Psoas muscle (tissue), 8 donors: Measurements from ENCODE around the gene TRMT10C. TPM values are rescaled to one million over a fixed set of nuclear protein-coding genes. Genes with fewer than 3 reads are reported as not detected.

Experiments used
- ATAC-seq, 4 donors: fragments of 200-7000 bp; cut with Tn5 transposase; one replicate each; pipeline ENCODE4 v1.9.1; 2020; ENCODE audit warnings: moderate library complexity in 3 of 4, mild to moderate bottlenecking in 2 of 4
- DNase-seq, 2 donors: peaks; one replicate each; pipeline ENCODE4 v3.0.0-alpha.2; 2020
- H3K27ac ChIP-seq: fragments of 200-600 bp; one replicate; pipeline ENCODE4 v1.8.0; 2022
- H3K27me3 ChIP-seq, 3 donors: fragments of 200-600 bp in 1 of 3; one replicate each; pipeline versions ENCODE4 v1.6.1 to v1.8.0; 2013 to 2022; ENCODE audit warnings: low read length in 2 of 3, mild to moderate bottlenecking in 2 of 3, moderate library complexity in 1 of 3; ENCODE audit not compliant: insufficient read depth in 3 of 3
- H3K36me3 ChIP-seq, 2 donors: fragments of 200-600 bp in 1 of 2; one replicate each; pipeline versions ENCODE4 v1.6.1 to v1.8.0; 2013 to 2022; ENCODE audit warnings: low read depth in 1 of 2, mild to moderate bottlenecking in 1 of 2, moderate library complexity in 1 of 2; ENCODE audit not compliant: insufficient read depth in 1 of 2
- H3K4me1 ChIP-seq: fragments of 200-600 bp; one replicate; pipeline ENCODE4 v1.8.0; 2022
- H3K4me3 ChIP-seq: fragments of 200-600 bp; one replicate; pipeline ENCODE4 v1.8.0; 2022; ENCODE audit warnings: mild to moderate bottlenecking
- H3K9me3 ChIP-seq: fragments of 200-600 bp; one replicate; pipeline ENCODE4 v1.8.0; 2022
- WGBS, 3 donors: extraction: QIAGEN DNeasy Blood & Tissue Kit; methylation state at CpG; one replicate each; pipeline versions ENCODE4 v1.1.6 to v1.1.7; 2013; 5-methylcytosine and 5-hydroxymethylcytosine counted together
- intact Hi-C, 2 donors: fragments of 100-400 bp; cut with DNase I; formaldehyde crosslinking; loops; one replicate each; pipeline versions ENCODE4 v1.11.0 to v1.14.2; 2022
- polyA plus RNA-seq, 3 donors: library from polyadenylated mRNA; stranded (reverse); fragments of 200-250 nt; gene quantifications; one replicate each; pipeline ENCODE4 v1.2.3, GENCODE V29; 2013
- total RNA-seq, 4 donors: library from RNA; stranded (reverse); fragmentation: NEBNext Ultra II Directional in 2 of 4; extraction: Animal tissue kit (Norgen Biotek cat#: 25700) in 2 of 4; gene quantifications; one replicate each; pipeline versions ENCODE4 v1.2.1 to v1.2.4, GENCODE V29; 2021 to 2023
- TF ChIP-seq, protein P1 (sequence below): fragments of 200-600 bp; IDR thresholded peaks from one replicate; pipeline ENCODE4 v1.8.0; 2022; ENCODE audit warnings: antibody characterized with exemption
- donor health status: healthy with polysubstance abuse.
- donor health status: DM: no; HTN: no; CAD: no; lungs with moderate emphysema.
- donor health status: Bipolar disorder and iron deficiency.
- donor health status: healthy.
- donor health status: DM: yes; HTN: yes; CAD: no.
- donor health status: DM: no; HTN: no; CAD: no.
- donor health status: DM: no; HTN: no; CAD: no.
- donor health status: DM: yes; HTN: yes; CAD: no.

Gene TRMT10C
- total and polyA plus RNA-seq, 7 donors, result 23.4 to 64.0 (median 28.3) TPM

DNA sequence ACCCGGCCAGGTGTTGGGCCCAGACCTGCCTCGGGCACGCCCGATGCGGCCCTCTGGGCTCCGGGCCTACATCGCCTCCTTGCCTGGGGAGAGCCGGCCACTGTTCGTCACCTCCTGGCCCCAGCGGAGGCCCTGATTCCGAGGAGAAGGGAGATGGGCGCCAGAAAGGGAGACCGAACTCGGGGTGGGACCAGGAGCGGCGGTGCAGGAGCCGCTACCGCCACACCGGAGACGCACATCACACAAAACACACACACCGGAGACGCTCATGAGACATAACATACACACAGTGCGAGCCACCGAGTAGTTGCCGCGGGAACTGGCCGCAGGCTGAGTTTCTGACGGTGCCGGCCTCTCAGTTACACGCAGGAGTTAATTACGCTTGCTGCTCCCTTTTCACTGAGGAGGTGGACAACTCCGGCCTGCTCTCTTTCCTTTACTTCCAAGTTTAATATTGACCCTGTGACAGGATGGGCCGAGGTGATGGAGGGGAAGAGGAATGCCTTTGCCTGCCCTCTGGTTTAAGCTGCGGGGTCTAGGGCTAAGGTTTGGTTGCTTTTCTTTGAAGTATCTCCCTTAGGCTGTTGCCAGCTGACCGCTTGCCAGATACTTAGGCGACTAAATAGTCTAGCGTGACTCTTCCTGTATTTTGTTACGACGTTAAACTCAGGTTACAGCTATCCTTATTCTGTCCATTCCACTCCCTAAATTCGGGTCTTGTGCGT lies 12.9 kb downstream of the TRMT10C start:
- TF ChIP-seq, protein P1, sequence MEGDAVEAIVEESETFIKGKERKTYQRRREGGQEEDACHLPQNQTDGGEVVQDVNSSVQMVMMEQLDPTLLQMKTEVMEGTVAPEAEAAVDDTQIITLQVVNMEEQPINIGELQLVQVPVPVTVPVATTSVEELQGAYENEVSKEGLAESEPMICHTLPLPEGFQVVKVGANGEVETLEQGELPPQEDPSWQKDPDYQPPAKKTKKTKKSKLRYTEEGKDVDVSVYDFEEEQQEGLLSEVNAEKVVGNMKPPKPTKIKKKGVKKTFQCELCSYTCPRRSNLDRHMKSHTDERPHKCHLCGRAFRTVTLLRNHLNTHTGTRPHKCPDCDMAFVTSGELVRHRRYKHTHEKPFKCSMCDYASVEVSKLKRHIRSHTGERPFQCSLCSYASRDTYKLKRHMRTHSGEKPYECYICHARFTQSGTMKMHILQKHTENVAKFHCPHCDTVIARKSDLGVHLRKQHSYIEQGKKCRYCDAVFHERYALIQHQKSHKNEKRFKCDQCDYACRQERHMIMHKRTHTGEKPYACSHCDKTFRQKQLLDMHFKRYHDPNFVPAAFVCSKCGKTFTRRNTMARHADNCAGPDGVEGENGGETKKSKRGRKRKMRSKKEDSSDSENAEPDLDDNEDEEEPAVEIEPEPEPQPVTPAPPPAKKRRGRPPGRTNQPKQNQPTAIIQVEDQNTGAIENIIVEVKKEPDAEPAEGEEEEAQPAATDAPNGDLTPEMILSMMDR, result no peak
- Histone ChIP-seq H3K27ac (peak overlapping the region; percentile 100), H3K36me3 (peaks cover 0 to 24% of the 10 kb centered on the region in 2 donors), H3K4me3 (peak overlapping the region; percentile 78), H3K4me1 (peaks cover 34% of the 10 kb centered on the region), H3K27me3 (no peaks in the 10 kb centered on the region), H3K9me3 (no peaks in the 10 kb centered on the region)
- WGBS, 3 donors, result 0 to 1% (median 0%) methylated on average over 40 to 41 of the region's 41 CpGs
- intact Hi-C loops, result loop anchor here in 1 of 2 donors (5.0 kb wide), 1 partner anchor 103 kb away; the partner anchor contains the start of gene ZBTB11
- peak; percentile 61 to 86 for DNase-seq
- ATAC-seq, result peak; percentile 60 to 75 (median 67)

DNA sequence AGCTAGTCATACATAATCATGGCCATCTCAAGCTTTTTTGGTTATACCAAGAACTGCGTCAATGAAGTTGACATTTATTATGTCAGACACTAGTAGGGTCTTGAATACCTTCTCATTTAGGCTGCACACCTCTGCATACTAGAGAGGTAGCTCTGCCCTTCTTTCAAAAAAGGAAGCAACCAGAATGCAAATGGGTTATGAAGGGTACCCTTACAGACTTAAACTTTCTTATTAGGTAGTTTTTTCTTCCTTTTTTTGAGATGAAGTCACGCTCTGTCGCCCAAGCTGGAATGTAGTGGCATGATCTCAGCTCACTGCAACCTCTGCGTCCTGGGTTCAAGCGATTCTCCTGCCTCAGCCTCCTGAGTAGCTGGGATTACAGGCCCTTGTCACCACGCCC lies 15.6 kb downstream of the TRMT10C start:
- Histone ChIP-seq H3K4me1 (peaks cover 47% of the 10 kb centered on the region), H3K36me3 (peaks cover 0 to 48% of the 10 kb centered on the region in 2 donors), H3K4me3 (no peak overlapping the region), H3K27me3 (no peaks in the 10 kb centered on the region), H3K9me3 (no peaks in the 10 kb centered on the region), H3K27ac (peak overlapping the region; percentile 61)
- intact Hi-C loops, result no loop called here
- WGBS, 3 donors, result 90 to 99% (median 96%) methylated on average over 6 of the region's 6 CpGs
- TF ChIP-seq, protein P1, result no peak
- ATAC-seq (no peak), DNase-seq (no peak)

DNA sequence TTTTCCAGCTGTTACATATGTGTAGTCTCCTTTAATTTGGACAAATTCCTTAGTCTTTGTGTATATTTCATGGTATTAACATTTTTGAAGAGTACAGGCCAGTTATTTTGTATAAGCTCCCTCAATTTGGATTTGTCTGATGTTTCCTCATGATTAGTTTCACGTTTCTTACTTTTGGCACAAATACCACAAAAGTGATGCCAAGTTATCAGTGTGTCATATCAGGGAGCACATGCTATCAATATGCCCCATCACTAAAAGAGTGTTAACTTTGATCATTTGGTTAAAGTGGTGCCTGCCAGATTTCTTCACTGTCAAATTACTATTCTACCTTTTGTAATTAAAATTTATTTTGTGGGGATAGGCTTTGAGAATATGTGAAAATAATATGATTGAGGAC lies 26.9 kb downstream of the TRMT10C start:
- no peaks in the 10 kb centered on the region for H3K9me3 ChIP-seq
- no peak for DNase-seq
- intact Hi-C loops, result no loop called here
- no peaks in the 10 kb centered on the region for H3K4me1 ChIP-seq
- ATAC-seq, result no peak
- H3K4me3 ChIP-seq, result no peak overlapping the region
- no peak overlapping the region for H3K27ac ChIP-seq
- peaks cover 5 to 87% of the 10 kb centered on the region in 2 donors for H3K36me3 ChIP-seq
- no peaks in the 10 kb centered on the region for H3K27me3 ChIP-seq
- TF ChIP-seq, protein P1, result no peak
- WGBS, 3 donors, result 0 to 18% (median 8%) methylated on average over 1 of the region's 1 CpG

DNA sequence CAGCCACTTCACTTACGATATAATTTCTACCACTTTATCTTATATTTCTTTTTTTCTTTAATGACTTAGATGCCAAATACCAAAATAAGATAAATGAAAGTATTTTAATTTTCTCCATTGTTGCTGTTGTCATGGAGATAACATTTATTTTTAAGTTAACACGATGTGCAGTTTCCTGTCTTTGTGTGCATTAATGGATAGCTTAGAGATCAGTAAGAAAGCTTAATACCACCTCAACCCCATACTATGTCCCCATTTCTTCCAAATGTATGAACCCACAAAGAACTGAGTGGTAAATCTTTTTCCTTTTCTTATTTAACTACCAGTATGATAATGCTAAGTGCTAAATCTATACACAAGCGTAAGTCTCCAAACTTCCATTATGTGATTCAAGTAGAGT lies 29.4 kb downstream of the TRMT10C start:
- H3K27me3 ChIP-seq, result no peaks in the 10 kb centered on the region
- 87 to 90% (median 87%) methylated on average over 3 of the region's 3 CpGs for WGBS, 3 donors
- DNase-seq (no peak), ATAC-seq (no peak)
- H3K4me1 ChIP-seq, result no peaks in the 10 kb centered on the region
- H3K9me3 ChIP-seq, result no peaks in the 10 kb centered on the region
- intact Hi-C loops, result no loop called here
- H3K27ac ChIP-seq, result no peak overlapping the region
- TF ChIP-seq, protein P1, result no peak
- H3K4me3 ChIP-seq, result no peak overlapping the region
- peaks cover 5 to 96% of the 10 kb centered on the region in 2 donors for H3K36me3 ChIP-seq
